Testis (tissue), 3 donors: ENCODE data around the gene GALNT9. TPM values are rescaled to one million over a fixed set of nuclear protein-coding genes. Genes with fewer than 3 reads are reported as not detected.

Source experiments
- DNase-seq: peaks from one replicate; pipeline ENCODE4 v3.0.0-alpha.2; 2019
- H3K27ac ChIP-seq, 2 donors: fragments of 200-600 bp; sonication (generic); one replicate each; pipeline ENCODE4 v1.5.1; 2019
- H3K27me3 ChIP-seq: fragments of 200-600 bp; sonication (generic); one replicate; pipeline ENCODE4 v1.5.1; 2019
- H3K36me3 ChIP-seq: fragments of 200-600 bp; sonication (generic); one replicate; pipeline ENCODE4 v1.5.1; 2017; ENCODE audit warnings: low read depth; ENCODE audit errors: missing control alignments
- H3K4me1 ChIP-seq: fragments of 200-600 bp; sonication (generic); one replicate; pipeline ENCODE4 v1.5.1; 2019
- H3K4me3 ChIP-seq, 2 donors: fragments of 200-600 bp; sonication (generic); one replicate each; pipeline ENCODE4 v1.5.1; 2017 to 2019
- H3K9me3 ChIP-seq: fragments of 200-600 bp; sonication (generic); one replicate; pipeline ENCODE4 v1.5.1; 2017
- POLR2A ChIP-seq: fragments of 450-650 bp; IDR thresholded peaks from one replicate; pipeline ENCODE4 v1.6.1; 2017; ENCODE audit warnings: antibody characterized with exemption, mild to moderate bottlenecking, moderate library complexity
- WGBS, 2 donors: methylation state at CpG; one replicate each; pipeline ENCODE4 v1.1.5; 2018; 5-methylcytosine and 5-hydroxymethylcytosine counted together
- intact Hi-C: fragments of 100-400 bp; cut with DNase I; formaldehyde crosslinking; loops from one replicate; pipeline ENCODE4 v1.15.1; 2023; ENCODE audit warnings: low total_unique reads
- polyA plus RNA-seq: library from polyadenylated mRNA; stranded (reverse); fragments of 350-450 nt; fragmentation: Illumina TruSeq; extraction: RNeasy Lipid Tissue Mini Kit (QIAGEN cat#74804); gene quantifications from one replicate; pipeline ENCODE4 v1.2.3, GENCODE V29; 2014; ENCODE audit warnings: low read depth, low replicate concordance; ENCODE audit not compliant: insufficient read depth
- total RNA-seq, 2 donors: library from RNA; depleted of rRNA; stranded (reverse); fragments of >200 nt; gene quantifications; one replicate each; pipeline ENCODE4 v1.2.3, GENCODE V29; 2016
- TF ChIP-seq, protein P1 (sequence below), 3 experiments: fragments of 450-650 bp in 2 of 3; fragments of 200-600 bp in 1 of 3; sonication (generic) in 1 of 3; IDR thresholded peaks; one replicate each; pipeline ENCODE4 v1.5.1; 2016 to 2019; ENCODE audit warnings: antibody characterized with exemption in 3 of 3, mild to moderate bottlenecking in 2 of 3, moderate library complexity in 1 of 3

The GALNT9 gene
- total and polyA plus RNA-seq, 3 donors from 2014 or later: 1.1 to 1.5 (median 1.3) TPM

DNA sequence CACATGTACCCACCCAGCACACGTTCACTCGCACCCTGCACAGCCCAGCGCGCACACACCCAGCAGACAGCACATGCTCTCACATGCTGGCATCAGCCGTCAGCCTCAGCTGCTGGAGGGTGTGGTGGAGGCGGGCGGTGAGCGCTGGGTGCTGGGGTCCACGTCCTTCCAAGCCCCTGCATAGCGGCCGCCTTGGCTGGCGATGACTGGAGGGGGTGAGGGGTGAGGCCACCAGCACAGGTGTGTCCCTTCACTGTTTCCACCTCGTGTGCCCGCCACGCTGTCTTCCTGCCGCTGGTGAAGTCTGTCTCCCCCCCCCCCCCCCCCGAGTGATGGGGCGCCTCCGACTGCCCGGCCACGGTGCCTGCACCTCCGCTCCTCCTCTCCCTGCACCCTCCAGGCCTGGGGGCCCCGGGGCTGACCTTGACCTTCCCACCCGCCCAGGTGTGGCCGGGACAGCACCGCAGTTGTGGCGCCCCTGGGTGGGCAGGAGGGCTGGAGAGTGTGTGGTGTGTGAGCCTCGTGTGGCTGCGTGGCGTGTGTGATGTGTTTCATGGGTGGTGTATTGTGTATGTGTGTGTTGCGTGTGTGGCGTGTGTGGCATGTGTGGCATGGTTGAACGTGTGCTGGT lies 147.7 kb downstream of the GALNT9 start:
- no peak for TF ChIP-seq POLR2A
- Histone ChIP-seq H3K27me3 (no peaks in the 10 kb centered on the region), H3K27ac (no peak overlapping the region), H3K36me3 (no peaks in the 10 kb centered on the region), H3K9me3 (no peaks in the 10 kb centered on the region), H3K4me3 (no peak overlapping the region), H3K4me1 (no peaks in the 10 kb centered on the region)
- no peak for DNase-seq
- intact Hi-C loops: no loop called here
- WGBS, 2 donors: 83% methylated on average over 2 to 31 of the region's 33 CpGs

DNA sequence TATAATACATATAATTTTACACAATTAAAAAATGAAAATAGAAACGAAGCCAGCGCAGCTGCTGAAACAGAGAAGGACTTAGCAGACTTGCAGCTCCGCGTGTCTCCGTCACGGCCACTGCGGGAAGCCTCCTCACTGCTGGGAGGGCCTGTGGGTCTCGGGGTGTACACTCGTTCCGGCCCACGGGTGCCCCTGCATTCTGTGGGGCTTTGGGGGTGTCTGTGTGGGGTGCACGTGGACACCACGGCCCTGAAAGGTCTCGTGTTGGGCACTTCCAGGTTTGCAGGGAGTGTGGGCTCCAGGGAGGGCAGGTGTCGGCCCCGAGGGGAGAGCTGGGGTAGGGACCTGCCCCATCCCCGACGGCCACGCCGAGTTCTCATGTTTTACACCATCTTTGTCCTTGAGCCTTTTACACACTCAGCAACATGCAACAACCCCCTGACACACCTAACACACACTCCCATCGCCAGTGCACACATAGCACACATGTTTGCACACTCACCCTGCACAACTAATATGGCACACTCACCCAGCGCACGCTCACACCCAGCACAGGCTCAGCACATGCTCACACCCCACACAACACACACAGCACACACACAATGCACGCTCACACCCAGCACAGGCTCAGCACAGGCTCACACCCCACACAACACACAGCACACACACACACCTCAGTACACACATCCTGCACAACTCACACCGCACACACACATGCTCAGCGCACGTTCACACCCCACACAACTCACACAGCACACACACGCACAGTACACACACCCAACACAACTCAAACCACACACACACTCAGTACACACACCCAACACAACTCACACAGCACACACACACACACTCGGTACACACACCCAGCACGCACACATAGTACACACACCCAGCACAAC lies 148.5 kb downstream of the GALNT9 start:
- H3K27me3 ChIP-seq: no peaks in the 10 kb centered on the region
- 74 to 77% methylated on average over 25 to 30 of the region's 30 CpGs for WGBS, 2 donors
- no peak overlapping the region for H3K4me3 ChIP-seq
- H3K4me1 ChIP-seq: no peaks in the 10 kb centered on the region
- no peak overlapping the region for H3K27ac ChIP-seq
- DNase-seq: no peak
- H3K36me3 ChIP-seq: no peaks in the 10 kb centered on the region
- no peaks in the 10 kb centered on the region for H3K9me3 ChIP-seq
- TF ChIP-seq, protein P1, sequence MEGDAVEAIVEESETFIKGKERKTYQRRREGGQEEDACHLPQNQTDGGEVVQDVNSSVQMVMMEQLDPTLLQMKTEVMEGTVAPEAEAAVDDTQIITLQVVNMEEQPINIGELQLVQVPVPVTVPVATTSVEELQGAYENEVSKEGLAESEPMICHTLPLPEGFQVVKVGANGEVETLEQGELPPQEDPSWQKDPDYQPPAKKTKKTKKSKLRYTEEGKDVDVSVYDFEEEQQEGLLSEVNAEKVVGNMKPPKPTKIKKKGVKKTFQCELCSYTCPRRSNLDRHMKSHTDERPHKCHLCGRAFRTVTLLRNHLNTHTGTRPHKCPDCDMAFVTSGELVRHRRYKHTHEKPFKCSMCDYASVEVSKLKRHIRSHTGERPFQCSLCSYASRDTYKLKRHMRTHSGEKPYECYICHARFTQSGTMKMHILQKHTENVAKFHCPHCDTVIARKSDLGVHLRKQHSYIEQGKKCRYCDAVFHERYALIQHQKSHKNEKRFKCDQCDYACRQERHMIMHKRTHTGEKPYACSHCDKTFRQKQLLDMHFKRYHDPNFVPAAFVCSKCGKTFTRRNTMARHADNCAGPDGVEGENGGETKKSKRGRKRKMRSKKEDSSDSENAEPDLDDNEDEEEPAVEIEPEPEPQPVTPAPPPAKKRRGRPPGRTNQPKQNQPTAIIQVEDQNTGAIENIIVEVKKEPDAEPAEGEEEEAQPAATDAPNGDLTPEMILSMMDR (IDR thresholded peaks at IDR 0.05): no peak
- no peak for TF ChIP-seq POLR2A
- intact Hi-C loops: no loop called here

DNA sequence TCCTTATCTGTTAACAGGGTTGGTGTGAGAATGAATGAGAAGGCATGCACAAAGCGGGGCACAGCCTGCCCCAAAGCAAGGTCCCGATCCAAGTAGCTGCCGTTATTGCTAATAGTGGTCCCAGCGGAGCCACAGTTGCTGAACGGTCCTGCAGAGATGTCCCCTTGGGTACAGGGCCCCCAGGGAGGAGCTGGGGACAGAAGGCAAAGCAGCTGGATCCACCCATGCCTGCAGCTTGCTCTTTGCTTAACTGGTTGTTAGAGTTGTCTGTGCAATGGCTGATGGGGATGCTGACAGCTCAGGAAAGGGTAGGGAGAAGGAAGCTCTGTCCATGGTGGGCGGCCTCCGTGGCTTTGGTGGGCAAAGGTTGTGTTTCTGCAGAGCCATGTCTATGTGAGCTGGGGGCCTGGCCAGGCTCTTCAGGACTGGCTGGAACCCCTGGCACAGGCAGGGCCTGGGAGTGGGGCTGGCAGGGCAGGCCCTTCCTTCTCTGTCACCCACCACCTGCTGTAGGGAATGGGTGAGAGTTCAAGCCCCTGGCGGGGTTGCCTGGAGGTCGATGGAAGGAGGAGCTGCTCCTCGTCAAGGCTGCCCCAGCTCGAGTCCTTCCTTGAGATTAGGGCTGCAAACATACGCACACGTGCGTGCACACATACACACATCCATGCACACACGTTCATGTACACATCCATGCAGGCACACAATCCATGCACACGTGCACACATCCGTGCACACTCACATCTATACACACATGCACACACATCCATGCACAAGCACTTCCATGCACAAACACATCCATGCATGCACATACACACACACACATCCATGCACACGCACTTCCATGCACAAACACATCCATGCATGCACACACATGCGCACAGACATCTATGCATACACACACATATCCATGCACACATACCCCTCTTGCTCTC lies 149.7 kb downstream of the GALNT9 start:
- no peak overlapping the region for H3K4me3 ChIP-seq
- no peaks in the 10 kb centered on the region for H3K9me3 ChIP-seq
- intact Hi-C loops: no loop called here
- 84 to 85% methylated on average over 12 to 18 of the region's 19 CpGs for WGBS, 2 donors
- no peaks in the 10 kb centered on the region for H3K4me1 ChIP-seq
- no peaks in the 10 kb centered on the region for H3K36me3 ChIP-seq
- TF ChIP-seq, protein P1 (IDR thresholded peaks at IDR 0.05): no peak
- TF ChIP-seq POLR2A: no peak
- no peaks in the 10 kb centered on the region for H3K27me3 ChIP-seq
- no peak overlapping the region for H3K27ac ChIP-seq
- DNase-seq: no peak

DNA sequence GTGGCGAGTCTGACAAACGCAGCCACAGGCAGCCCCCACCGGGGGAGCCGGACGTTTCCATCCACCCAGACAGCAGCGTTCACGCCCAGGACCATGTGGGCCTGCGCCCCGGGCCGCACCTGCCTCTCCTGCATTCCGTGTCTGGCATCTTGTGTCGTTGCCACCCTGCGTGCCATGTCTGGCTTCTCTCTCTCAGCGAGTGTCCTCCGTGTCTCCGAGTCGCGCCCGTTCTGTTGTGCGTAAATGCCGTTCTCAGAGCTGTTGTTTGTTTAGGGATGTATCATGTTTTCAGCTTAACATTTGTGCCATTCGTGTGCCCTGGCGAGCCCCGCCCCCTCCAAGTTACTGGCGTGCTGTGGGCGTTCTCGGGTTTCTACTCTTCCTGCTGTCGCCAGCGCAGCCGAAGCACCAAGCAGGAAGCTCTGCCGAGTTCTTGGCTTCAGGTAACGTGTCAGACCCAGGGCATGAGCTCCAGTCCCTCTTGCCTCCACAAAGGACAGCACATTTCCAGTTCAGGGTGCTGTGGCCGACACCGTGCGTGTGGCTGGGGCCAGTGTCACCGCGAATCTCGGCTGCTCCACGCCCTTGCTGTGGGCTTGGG lies 150.5 kb downstream of the GALNT9 start:
- intact Hi-C loops: no loop called here
- Histone ChIP-seq H3K9me3 (no peaks in the 10 kb centered on the region), H3K36me3 (no peaks in the 10 kb centered on the region), H3K27ac (no peak overlapping the region), H3K4me1 (no peaks in the 10 kb centered on the region), H3K27me3 (no peaks in the 10 kb centered on the region), H3K4me3 (no peak overlapping the region)
- TF ChIP-seq, protein P1 (IDR thresholded peaks at IDR 0.05): no peak
- no peak for TF ChIP-seq POLR2A
- WGBS, 2 donors: 78% methylated on average over 29 to 39 of the region's 39 CpGs
- no peak for DNase-seq
